ENCODE results near the gene SNX9.

Gene SNX9

DNA sequence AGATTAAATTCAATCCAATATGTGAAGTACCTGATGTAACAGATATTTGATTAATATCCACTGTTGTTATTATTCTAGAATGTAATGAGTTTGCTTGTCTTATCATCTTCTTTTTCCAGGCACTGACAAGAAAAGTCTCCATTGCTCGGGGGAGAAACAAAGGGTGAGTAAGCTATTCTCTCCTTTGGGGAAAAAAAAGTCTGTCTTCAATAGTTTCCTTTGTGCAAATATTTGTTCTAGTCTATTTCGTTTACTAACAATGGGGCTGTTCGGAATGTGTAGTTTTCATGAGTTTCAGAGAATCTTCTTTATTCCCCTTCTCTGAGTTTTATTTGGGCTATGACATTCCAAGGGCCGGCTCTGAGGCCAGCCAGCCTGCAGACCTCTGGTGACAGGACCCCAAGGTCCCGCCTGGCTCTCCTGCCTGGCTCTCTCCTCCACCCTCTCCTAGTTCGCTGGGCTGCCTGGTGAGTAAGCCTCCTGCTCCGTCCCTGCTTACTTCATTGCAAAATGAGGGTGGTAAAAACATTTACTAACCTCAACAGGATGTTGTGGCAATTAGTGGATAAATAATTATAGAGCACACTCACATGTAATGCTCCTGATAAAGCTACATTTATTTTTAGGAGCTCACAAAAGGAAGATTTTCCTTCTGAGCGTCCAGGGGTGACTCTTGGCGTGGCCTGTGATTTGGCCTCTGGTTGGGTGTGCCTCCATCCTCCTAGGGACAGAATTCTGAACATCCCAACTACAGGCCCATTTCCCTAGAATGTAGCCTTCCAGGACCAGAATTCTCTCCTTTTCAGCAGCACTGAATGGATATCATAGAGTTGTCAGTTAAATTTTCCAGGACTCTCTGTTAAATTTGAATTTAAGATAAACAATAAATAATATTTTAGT, 43.1 kb upstream of the SNX9 start:
- H3K9ac ChIP-seq (ENCODE audit: low read depth, low read length, poor library complexity, severe bottlenecking) = no peak overlapping the region
- H3K4me2 ChIP-seq (ENCODE audit: low read depth, low read length, poor library complexity, severe bottlenecking) = no peak overlapping the region

DNA sequence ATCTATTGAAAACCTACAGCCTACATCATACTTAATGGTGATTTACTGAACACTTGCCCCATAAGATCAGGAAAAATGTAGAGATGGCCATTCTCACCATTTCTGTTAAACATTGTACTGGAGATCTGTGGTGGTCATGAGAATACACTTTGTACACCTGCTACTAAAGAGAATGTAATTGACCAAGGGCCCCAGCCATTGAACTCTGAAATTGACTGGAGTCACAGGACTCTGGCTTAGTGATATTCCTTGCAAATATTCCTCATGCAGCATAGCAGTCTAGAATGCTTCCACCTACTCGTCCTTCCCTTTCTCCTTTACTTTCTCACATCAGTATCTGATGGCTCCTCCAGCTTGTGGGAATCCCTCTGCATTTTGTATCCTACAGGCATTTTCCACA, 37.4 kb upstream of the SNX9 start:
- Histone ChIP-seq H3K79me2 (ENCODE audit: insufficient read depth, low read length) (no peaks in the 10 kb centered on the region), H3K9me3 (ENCODE audit: insufficient read depth, low read depth, low read length) (no peaks in the 10 kb centered on the region), H3K9me2 (replicated peaks; ENCODE audit: low read depth, low read length) (no peaks in the 10 kb centered on the region)

More for the DNA sequence above, 43.1 kb upstream of the SNX9 start:
- no peaks in the 10 kb centered on the region for H3K9me3 ChIP-seq (ENCODE audit: insufficient read depth, low read depth, low read length)
- no peaks in the 10 kb centered on the region for H3K36me3 ChIP-seq (ENCODE audit: insufficient read depth, low read length)
- H3K9me2 ChIP-seq (replicated peaks; ENCODE audit: low read depth, low read length) = no peaks in the 10 kb centered on the region
- no peak overlapping the region for H3K4me3 ChIP-seq (ENCODE audit: low read length, poor library complexity, severe bottlenecking)
- H3F3A ChIP-seq (ENCODE audit: low read depth) = no peaks in the 10 kb centered on the region
- no peaks in the 10 kb centered on the region for H3K79me2 ChIP-seq (ENCODE audit: insufficient read depth, low read length)
- no peak for TF ChIP-seq EZH2phosphoT487 (IDR thresholded peaks at IDR 0.05; ENCODE audit: borderline replicate concordance)
- TF ChIP-seq, protein P1, sequence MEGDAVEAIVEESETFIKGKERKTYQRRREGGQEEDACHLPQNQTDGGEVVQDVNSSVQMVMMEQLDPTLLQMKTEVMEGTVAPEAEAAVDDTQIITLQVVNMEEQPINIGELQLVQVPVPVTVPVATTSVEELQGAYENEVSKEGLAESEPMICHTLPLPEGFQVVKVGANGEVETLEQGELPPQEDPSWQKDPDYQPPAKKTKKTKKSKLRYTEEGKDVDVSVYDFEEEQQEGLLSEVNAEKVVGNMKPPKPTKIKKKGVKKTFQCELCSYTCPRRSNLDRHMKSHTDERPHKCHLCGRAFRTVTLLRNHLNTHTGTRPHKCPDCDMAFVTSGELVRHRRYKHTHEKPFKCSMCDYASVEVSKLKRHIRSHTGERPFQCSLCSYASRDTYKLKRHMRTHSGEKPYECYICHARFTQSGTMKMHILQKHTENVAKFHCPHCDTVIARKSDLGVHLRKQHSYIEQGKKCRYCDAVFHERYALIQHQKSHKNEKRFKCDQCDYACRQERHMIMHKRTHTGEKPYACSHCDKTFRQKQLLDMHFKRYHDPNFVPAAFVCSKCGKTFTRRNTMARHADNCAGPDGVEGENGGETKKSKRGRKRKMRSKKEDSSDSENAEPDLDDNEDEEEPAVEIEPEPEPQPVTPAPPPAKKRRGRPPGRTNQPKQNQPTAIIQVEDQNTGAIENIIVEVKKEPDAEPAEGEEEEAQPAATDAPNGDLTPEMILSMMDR (conservative IDR thresholded peaks at IDR 0.05; ENCODE audit: low read length) = no peak
- no peaks in the 10 kb centered on the region for H3K27me3 ChIP-seq (ENCODE audit: insufficient read depth, low read length, poor library complexity, severe bottlenecking)
- no peaks in the 10 kb centered on the region for H3K4me1 ChIP-seq (ENCODE audit: insufficient read depth, low read length, poor library complexity, severe bottlenecking)
- H2AFZ ChIP-seq (ENCODE audit: low read length) = no peak overlapping the region
- H4K20me1 ChIP-seq (ENCODE audit: insufficient read depth, low read length, poor library complexity, severe bottlenecking) = no peaks in the 10 kb centered on the region

GRCh38 chr6:157786221-157786620, 36.8 kb upstream of the SNX9 start:
- TF ChIP-seq EZH2phosphoT487 (IDR thresholded peaks at IDR 0.05; ENCODE audit: borderline replicate concordance) = no peak
- TF ChIP-seq, protein P1 (conservative IDR thresholded peaks at IDR 0.05; ENCODE audit: low read length) = no peak
- H3F3A ChIP-seq (ENCODE audit: low read depth) = no peaks in the 10 kb centered on the region

More for the DNA sequence above, 37.4 kb upstream of the SNX9 start:
- no peaks in the 10 kb centered on the region for H4K20me1 ChIP-seq (ENCODE audit: insufficient read depth, low read length, poor library complexity, severe bottlenecking)
- no peaks in the 10 kb centered on the region for H3K27me3 ChIP-seq (ENCODE audit: insufficient read depth, low read length, poor library complexity, severe bottlenecking)
- no peaks in the 10 kb centered on the region for H3K36me3 ChIP-seq (ENCODE audit: insufficient read depth, low read length)
- no peak overlapping the region for H3K4me2 ChIP-seq (ENCODE audit: low read depth, low read length, poor library complexity, severe bottlenecking)
- H3K4me1 ChIP-seq (ENCODE audit: insufficient read depth, low read length, poor library complexity, severe bottlenecking) = no peaks in the 10 kb centered on the region
- no peak overlapping the region for H3K9ac ChIP-seq (ENCODE audit: low read depth, low read length, poor library complexity, severe bottlenecking)
- H3F3A ChIP-seq (ENCODE audit: low read depth) = no peaks in the 10 kb centered on the region
- H2AFZ ChIP-seq (ENCODE audit: low read length) = no peak overlapping the region
- no peak overlapping the region for H3K4me3 ChIP-seq (ENCODE audit: low read length, poor library complexity, severe bottlenecking)
- TF ChIP-seq, protein P1 (conservative IDR thresholded peaks at IDR 0.05; ENCODE audit: low read length) = no peak
- no peak for TF ChIP-seq EZH2phosphoT487 (IDR thresholded peaks at IDR 0.05; ENCODE audit: borderline replicate concordance)

More at GRCh38 chr6:157786221-157786620, 36.8 kb upstream of the SNX9 start:
- Histone ChIP-seq H3K36me3 (ENCODE audit: insufficient read depth, low read length) (no peaks in the 10 kb centered on the region), H3K79me2 (ENCODE audit: insufficient read depth, low read length) (no peaks in the 10 kb centered on the region), H3K9me2 (replicated peaks; ENCODE audit: low read depth, low read length) (no peaks in the 10 kb centered on the region), H2AFZ (ENCODE audit: low read length) (no peak overlapping the region), H4K20me1 (ENCODE audit: insufficient read depth, low read length, poor library complexity, severe bottlenecking) (no peaks in the 10 kb centered on the region), H3K4me3 (ENCODE audit: low read length, poor library complexity, severe bottlenecking) (no peak overlapping the region), H3K4me1 (ENCODE audit: insufficient read depth, low read length, poor library complexity, severe bottlenecking) (no peaks in the 10 kb centered on the region), H3K27me3 (ENCODE audit: insufficient read depth, low read length, poor library complexity, severe bottlenecking) (no peaks in the 10 kb centered on the region), H3K4me2 (ENCODE audit: low read depth, low read length, poor library complexity, severe bottlenecking) (no peak overlapping the region), H3K9me3 (ENCODE audit: insufficient read depth, low read depth, low read length) (no peaks in the 10 kb centered on the region), H3K9ac (ENCODE audit: low read depth, low read length, poor library complexity, severe bottlenecking) (no peak overlapping the region)
